Endothelial cell of umbilical vein (primary cell): ENCODE measurements around the gene RGS6. TPM values are rescaled to one million over a fixed set of nuclear protein-coding genes. Genes with fewer than 3 reads are reported as not detected.

Experiments
- BruUV-seq: library from RNA; stranded (reverse); fragments of 400-500 nt; replicated peaks from 2 replicates; lab custom pipeline; 2021; lab: Mats Ljungman, UMichigan
- CTCF ChIA-PET: fragments of 300-600, 350-600 bp; sonication (Branson Sonifier 250); formaldehyde crosslinking; loops from one replicate; lab custom pipeline; 2021; ENCODE audit warnings: antibody characterized with exemption, inconsistent platforms; lab: Charles Lee
- POLR2A ChIA-PET: fragments of 300-600, 350-600 bp; sonication (Branson Sonifier 250); formaldehyde crosslinking; loops from one replicate; lab custom pipeline; 2021; ENCODE audit warnings: antibody characterized with exemption, inconsistent platforms; lab: Charles Lee
- DNase-seq: peaks from one replicate; pipeline ENCODE4 v3.0.0-alpha.2; 2011; ENCODE audit warnings: low read depth, low spot score
- FAIRE-seq: peaks from 2 replicates; lab custom pipeline; 2011; peaks lifted over from hg19 to GRCh38; lab: Jason Lieb, UNC
- H2AFZ ChIP-seq: 2 replicates; pipeline ENCODE4 v1.6.0; 2012; ENCODE audit warnings: low read depth, low read length, control low read depth, inconsistent platforms
- H3K27ac ChIP-seq: 2 replicates; pipeline ENCODE4 v1.5.1; 2011; ENCODE audit warnings: low read depth, mild to moderate bottlenecking, control low read depth, low read length, moderate library complexity; ENCODE audit not compliant: insufficient read depth
- H3K27me3 ChIP-seq, 2 experiments: 2 replicates each; pipeline versions ENCODE4 v1.6.0 to v1.6.1; 2011; ENCODE audit warnings: low read length in 2 of 2, mixed read lengths in 1 of 2; ENCODE audit not compliant: control insufficient read depth in 2 of 2, insufficient read depth in 2 of 2
- H3K36me3 ChIP-seq, 2 experiments: 2 replicates in 1 of 2; 3 replicates in 1 of 2; pipeline ENCODE4 v1.5.1; 2011; ENCODE audit warnings: low read length in 2 of 2, mild to moderate bottlenecking in 1 of 2, moderate library complexity in 1 of 2; ENCODE audit not compliant: control insufficient read depth in 2 of 2, insufficient read depth in 2 of 2; ENCODE audit errors: extremely low read depth in 1 of 2
- H3K4me1 ChIP-seq: 3 replicates; pipeline ENCODE4 v1.5.1; 2011; ENCODE audit warnings: mild to moderate bottlenecking, low read length; ENCODE audit not compliant: control insufficient read depth, insufficient read depth; ENCODE audit errors: extremely low read depth
- H3K4me2 ChIP-seq: 2 replicates; pipeline ENCODE4 v1.6.1; 2011; ENCODE audit warnings: low read length, control low read depth, mixed read lengths; ENCODE audit not compliant: insufficient read depth
- H3K4me3 ChIP-seq, 3 experiments: fragments of 200-600 bp in 1 of 3; sonication (generic), shearing (Covaris generic) in 1 of 3; replicated peaks in 1 of 3; 2 replicates each; pipeline ENCODE4 v1.5.1; 2011 to 2016; ENCODE audit warnings: control low read depth in 3 of 3, low read length in 3 of 3, mild to moderate bottlenecking in 2 of 3, inconsistent platforms in 1 of 3, low read depth in 1 of 3, moderate library complexity in 1 of 3; ENCODE audit not compliant: insufficient read depth in 1 of 3
- H3K79me2 ChIP-seq: 2 replicates; pipeline ENCODE4 v1.6.0; 2012; ENCODE audit warnings: low read length, inconsistent platforms; ENCODE audit not compliant: control insufficient read depth, insufficient read depth
- H3K9ac ChIP-seq: replicated peaks from 2 replicates; pipeline ENCODE3; 2011; ENCODE audit warnings: low read length, control low read depth; ENCODE audit not compliant: insufficient read depth; ENCODE audit errors: extremely low read depth
- H3K9me1 ChIP-seq: replicated peaks from 3 replicates; pipeline ENCODE4 v1.6.0; 2011; ENCODE audit warnings: mild to moderate bottlenecking, low read length; ENCODE audit not compliant: control insufficient read depth, insufficient read depth; ENCODE audit errors: extremely low read depth
- H3K9me3 ChIP-seq: replicated peaks from 2 replicates; pipeline ENCODE4 v1.5.1; 2012; ENCODE audit warnings: low read length, inconsistent platforms; ENCODE audit not compliant: control insufficient read depth, insufficient read depth
- H4K20me1 ChIP-seq: replicated peaks from 2 replicates; pipeline ENCODE3; 2011; ENCODE audit warnings: mild to moderate bottlenecking, low read length; ENCODE audit not compliant: control insufficient read depth, insufficient read depth; ENCODE audit errors: extremely low read depth
- EZH2 ChIP-seq: IDR thresholded peaks from 2 replicates; pipeline ENCODE4 v1.6.1; 2012; ENCODE audit warnings: borderline replicate concordance, low read depth, mild to moderate bottlenecking, moderate library complexity, low read length, inconsistent platforms; ENCODE audit not compliant: severe bottlenecking
- FOS ChIP-seq: IDR thresholded peaks from 2 replicates; pipeline ENCODE4 v1.6.1; 2011; ENCODE audit warnings: mild to moderate bottlenecking, low read length, moderate library complexity, borderline replicate concordance; ENCODE audit not compliant: insufficient read depth
- GATA2 ChIP-seq: IDR thresholded peaks from 2 replicates; pipeline ENCODE4 v1.7.0; 2011; ENCODE audit warnings: low read depth, mild to moderate bottlenecking, moderate library complexity, mixed read lengths, low read length; ENCODE audit not compliant: insufficient read length, insufficient read depth
- JUN ChIP-seq: IDR thresholded peaks from 2 replicates; pipeline ENCODE4 v1.6.1; 2011; ENCODE audit warnings: borderline replicate concordance, low read depth; ENCODE audit not compliant: insufficient read length, insufficient read depth
- MYC ChIP-seq: IDR thresholded peaks from one replicate; pipeline ENCODE4 v1.6.1; 2011; ENCODE audit warnings: mild to moderate bottlenecking, low read depth, low read length
- POLR2A ChIP-seq: IDR thresholded peaks from 2 replicates; pipeline ENCODE4 v1.6.1; 2012; ENCODE audit warnings: low read depth, mild to moderate bottlenecking, control low read depth, low read length
- POLR2AphosphoS5 ChIP-seq: IDR thresholded peaks from 2 replicates; pipeline ENCODE4 v1.6.1; 2012; ENCODE audit warnings: low read depth, mild to moderate bottlenecking, control low read depth, low read length, moderate library complexity; ENCODE audit not compliant: insufficient read depth
- dilution Hi-C: fragments of 300-500 bp; cut with MboI; formaldehyde crosslinking; loops from one replicate; pipeline ENCODE4 v1.15.0; 2019; ENCODE audit warnings: low sequenced_read_pairs; ENCODE audit not compliant: extremely low pct_ligation_motif_present
- intact Hi-C: fragments of 100-400 bp; cut with micrococcal nuclease; formaldehyde crosslinking; loops from one replicate; pipeline ENCODE4 v1.10.0; 2022
- polyA plus RNA-seq, 4 experiments: library from polyadenylated mRNA; depleted of rRNA in 3 of 4; stranded (reverse) in 3 of 4; unstranded in 1 of 4; fragments of >200 nt; gene quantifications; 2 replicates each; pipeline versions ENCODE4 v1.2.1 to v1.2.3, GENCODE V29; 2011 to 2012; ENCODE audit warnings: missing spikeins in 1 of 4
- total RNA-seq: library from RNA; stranded (reverse); gene quantifications from 2 replicates; pipeline ENCODE4 v1.2.3, GENCODE V29; 2021
- TF ChIP-seq, protein P1 (sequence below), 2 donors: IDR thresholded peaks; 1 replicate in 1 of 2; 2 replicates in 1 of 2; pipeline ENCODE4 v1.5.1; 2011; ENCODE audit warnings: low read length in 2 of 2, mild to moderate bottlenecking in 2 of 2, moderate library complexity in 2 of 2, control low read depth in 1 of 2, inconsistent platforms in 1 of 2, low read depth in 1 of 2; ENCODE audit not compliant: insufficient read depth in 1 of 2; ENCODE audit errors: extremely low read depth in 1 of 2
- TF ChIP-seq, protein P2 (sequence below): IDR thresholded peaks from 2 replicates; pipeline ENCODE4 v1.6.1; 2011; ENCODE audit not compliant: insufficient read depth, insufficient read length

Gene RGS6
- total and polyA plus RNA-seq, 2 donors (not counting 3 experiments of a cell fraction or from before 2014, with no cell fraction given) = not detected

DNA sequence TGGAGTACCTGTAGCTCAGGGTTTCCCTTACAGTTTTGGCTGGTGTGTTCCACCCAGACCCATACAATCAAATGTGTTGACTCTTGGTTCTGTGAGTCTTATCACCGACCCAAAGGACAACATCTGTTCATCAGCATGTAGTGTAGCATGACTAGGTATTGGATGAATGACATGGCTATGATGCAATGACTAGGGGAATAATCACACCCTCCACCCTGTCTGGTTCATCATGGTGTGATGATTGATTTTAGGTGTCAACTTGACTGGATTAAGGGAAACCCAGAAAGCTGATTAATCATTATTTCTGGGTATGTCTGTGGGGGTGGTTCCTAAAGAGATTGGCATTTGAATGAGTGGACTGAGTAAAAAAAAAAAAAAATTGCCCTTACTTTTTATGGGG, 650.4 kb downstream of the RGS6 start:
- FAIRE-seq (no peak), DNase-seq (no peak)
- no peaks in the 10 kb centered on the region for H3K9me3 ChIP-seq
- H3K9me1 ChIP-seq = no peaks in the 10 kb centered on the region
- H4K20me1 ChIP-seq = no peaks in the 10 kb centered on the region
- H3K4me1 ChIP-seq = no peaks in the 10 kb centered on the region
- no peak overlapping the region for H3K4me2 ChIP-seq
- H3K36me3 ChIP-seq = no peaks in the 10 kb centered on the region
- POLR2A ChIA-PET = no interaction called here
- H3K27ac ChIP-seq = no peak overlapping the region
- H3K79me2 ChIP-seq = no peaks in the 10 kb centered on the region
- BruUV-seq = no TSS peak
- CTCF ChIA-PET = interaction anchor here (1.0 to 1.4 kb wide), 3 partner anchors 23 to 321 kb away, joined by 3 to 4 read pairs (median 3); no protein-coding TSS in a partner anchor
- dilution Hi-C loops (no loop called here), intact Hi-C loops (no loop called here)
- H3K27me3 ChIP-seq = peaks cover 14 to 40% of the 10 kb centered on the region in 2 experiments
- TF ChIP-seq MYC = no peak
- no peak overlapping the region for H2AFZ ChIP-seq
- no peak overlapping the region for H3K4me3 ChIP-seq
- H3K9ac ChIP-seq = no peak overlapping the region

DNA sequence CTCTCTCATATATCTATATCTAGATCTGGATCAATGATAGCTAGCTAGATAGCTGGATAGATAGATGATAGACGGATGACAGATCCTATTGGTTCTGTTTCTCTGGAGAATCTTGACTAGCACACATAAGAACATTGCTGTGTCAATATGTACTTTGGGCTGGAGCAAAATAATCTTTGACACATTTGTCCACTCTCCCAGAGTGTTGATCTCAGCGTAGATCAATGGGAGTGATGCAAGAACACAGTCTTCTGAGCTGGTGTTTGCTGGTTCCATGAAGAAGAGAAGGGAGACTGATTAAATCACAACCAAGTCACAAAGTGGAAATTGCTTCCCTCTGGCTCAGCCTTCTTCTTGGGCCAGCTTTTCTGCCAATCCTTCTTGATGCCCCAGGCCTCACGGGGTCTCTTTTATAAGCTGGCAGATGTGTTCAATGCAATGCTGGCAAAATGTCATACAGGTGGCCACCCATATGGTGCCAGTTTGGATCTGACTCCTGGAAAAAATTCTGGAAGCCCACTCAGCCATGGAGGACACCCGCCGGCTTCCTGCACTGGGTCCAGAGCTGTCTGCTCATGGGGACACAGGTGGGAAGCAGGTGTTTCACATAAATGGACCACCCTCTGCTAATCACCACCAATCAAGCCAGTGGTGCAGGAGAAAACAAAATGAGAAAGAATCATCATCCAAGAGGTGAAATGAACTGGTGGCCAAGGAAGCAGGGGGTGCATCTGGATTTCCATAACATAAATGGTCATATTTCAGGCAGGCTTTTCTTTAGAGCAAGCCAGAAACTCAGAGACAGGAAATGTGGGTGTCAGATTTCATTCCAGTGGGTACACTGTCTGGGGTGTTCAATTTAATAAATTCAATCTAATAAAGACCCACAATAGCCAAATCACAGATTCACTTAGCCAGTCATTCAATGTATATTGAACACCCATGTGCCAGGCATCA, 651.4 kb downstream of the RGS6 start:
- no peak overlapping the region for H3K4me2 ChIP-seq
- H2AFZ ChIP-seq = no peak overlapping the region
- no peak overlapping the region for H3K9ac ChIP-seq
- ChIA-PET POLR2A (no interaction called here), CTCF (no interaction called here)
- no peaks in the 10 kb centered on the region for H4K20me1 ChIP-seq
- H3K36me3 ChIP-seq = no peaks in the 10 kb centered on the region
- FAIRE-seq (no peak), DNase-seq (no peak)
- H3K27ac ChIP-seq = no peak overlapping the region
- H3K79me2 ChIP-seq = no peaks in the 10 kb centered on the region
- TF ChIP-seq POLR2AphosphoS5 (no peak), EZH2 (no peak), POLR2A (no peak), MYC (no peak), JUN (no peak), FOS (no peak), GATA2 (no peak)
- TF ChIP-seq, protein P1, sequence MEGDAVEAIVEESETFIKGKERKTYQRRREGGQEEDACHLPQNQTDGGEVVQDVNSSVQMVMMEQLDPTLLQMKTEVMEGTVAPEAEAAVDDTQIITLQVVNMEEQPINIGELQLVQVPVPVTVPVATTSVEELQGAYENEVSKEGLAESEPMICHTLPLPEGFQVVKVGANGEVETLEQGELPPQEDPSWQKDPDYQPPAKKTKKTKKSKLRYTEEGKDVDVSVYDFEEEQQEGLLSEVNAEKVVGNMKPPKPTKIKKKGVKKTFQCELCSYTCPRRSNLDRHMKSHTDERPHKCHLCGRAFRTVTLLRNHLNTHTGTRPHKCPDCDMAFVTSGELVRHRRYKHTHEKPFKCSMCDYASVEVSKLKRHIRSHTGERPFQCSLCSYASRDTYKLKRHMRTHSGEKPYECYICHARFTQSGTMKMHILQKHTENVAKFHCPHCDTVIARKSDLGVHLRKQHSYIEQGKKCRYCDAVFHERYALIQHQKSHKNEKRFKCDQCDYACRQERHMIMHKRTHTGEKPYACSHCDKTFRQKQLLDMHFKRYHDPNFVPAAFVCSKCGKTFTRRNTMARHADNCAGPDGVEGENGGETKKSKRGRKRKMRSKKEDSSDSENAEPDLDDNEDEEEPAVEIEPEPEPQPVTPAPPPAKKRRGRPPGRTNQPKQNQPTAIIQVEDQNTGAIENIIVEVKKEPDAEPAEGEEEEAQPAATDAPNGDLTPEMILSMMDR (IDR thresholded peaks at IDR 0.05; ENCODE audit: extremely low read depth in 1 of 2, insufficient read depth in 1 of 2, low read depth in 1 of 2, low read length in 2 of 2) = no peak
- TF ChIP-seq, protein P2, sequence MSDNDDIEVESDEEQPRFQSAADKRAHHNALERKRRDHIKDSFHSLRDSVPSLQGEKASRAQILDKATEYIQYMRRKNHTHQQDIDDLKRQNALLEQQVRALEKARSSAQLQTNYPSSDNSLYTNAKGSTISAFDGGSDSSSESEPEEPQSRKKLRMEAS = no peak
- no peaks in the 10 kb centered on the region for H3K9me3 ChIP-seq
- intact Hi-C loops (no loop called here), dilution Hi-C loops (no loop called here)
- H3K27me3 ChIP-seq = peaks cover 8 to 37% of the 10 kb centered on the region in 2 experiments
- no peaks in the 10 kb centered on the region for H3K9me1 ChIP-seq
- no peak overlapping the region for H3K4me3 ChIP-seq
- no peaks in the 10 kb centered on the region for H3K4me1 ChIP-seq
- BruUV-seq = no TSS peak
